IMR-90 (cell line): ENCODE results near the gene SLC44A5.

Experiments
- CEBPB ChIP-seq: IDR thresholded peaks from 2 replicates; pipeline ENCODE4 v1.6.1; 2012; ENCODE audit warnings: low read depth, low read length, improper control_type of control experiment
- POLR2A ChIP-seq: IDR thresholded peaks from 2 replicates; pipeline ENCODE4 v1.6.1; 2012; ENCODE audit warnings: mild to moderate bottlenecking, low read depth, low read length
- RFX5 ChIP-seq: IDR thresholded peaks from 2 replicates; pipeline ENCODE4 v1.8.0; 2012; ENCODE audit warnings: low read depth, mild to moderate bottlenecking, low read length, moderate library complexity
- TF ChIP-seq, protein P1 (sequence below): conservative IDR thresholded peaks from 2 replicates; pipeline ENCODE4 v1.5.1; 2012; ENCODE audit warnings: mild to moderate bottlenecking, low read depth, low read length, improper control_type of control experiment
- TF ChIP-seq, protein P2 (sequence below): fragments of 150-350 bp; IDR thresholded peaks from 2 replicates; pipeline ENCODE4 v1.6.1; 2017; ENCODE audit warnings: mild to moderate bottlenecking, antibody characterized with exemption, low read length, low read depth

DNA sequence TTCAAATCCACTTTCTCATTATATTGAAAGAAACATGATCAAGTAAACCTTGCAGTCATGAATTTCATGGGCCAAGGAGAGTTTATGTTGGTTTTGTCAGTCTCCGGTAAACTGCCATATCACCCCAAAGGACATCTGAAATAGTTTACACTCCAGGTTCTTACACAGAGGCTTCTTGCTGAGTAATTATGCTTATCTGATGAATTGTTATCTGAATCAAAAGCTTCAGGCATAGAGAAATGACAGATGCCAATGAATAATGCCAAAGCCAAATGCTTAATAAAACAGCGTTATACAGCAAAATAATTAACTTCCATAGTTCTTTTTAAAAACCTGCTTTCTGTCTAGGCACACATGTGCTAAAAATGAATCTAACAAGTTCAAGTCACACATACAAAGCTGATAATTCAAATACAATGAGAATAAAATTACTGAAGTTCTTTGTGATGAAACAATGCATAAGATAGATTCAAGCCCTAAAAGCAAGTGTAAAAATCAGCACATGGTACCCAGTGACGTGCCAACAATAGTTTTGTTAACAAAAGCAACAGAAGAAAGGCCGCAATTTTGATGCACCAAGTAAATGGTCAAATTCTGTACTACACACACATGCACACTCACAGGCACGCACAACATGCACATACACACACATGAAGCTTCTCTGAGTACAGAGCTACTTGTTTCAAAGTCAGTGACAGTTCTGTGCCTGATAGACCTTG lies 109.2 kb downstream of the SLC44A5 start:
- TF ChIP-seq RFX5 (no peak), POLR2A (no peak), CEBPB (no peak)
- TF ChIP-seq, protein P1, sequence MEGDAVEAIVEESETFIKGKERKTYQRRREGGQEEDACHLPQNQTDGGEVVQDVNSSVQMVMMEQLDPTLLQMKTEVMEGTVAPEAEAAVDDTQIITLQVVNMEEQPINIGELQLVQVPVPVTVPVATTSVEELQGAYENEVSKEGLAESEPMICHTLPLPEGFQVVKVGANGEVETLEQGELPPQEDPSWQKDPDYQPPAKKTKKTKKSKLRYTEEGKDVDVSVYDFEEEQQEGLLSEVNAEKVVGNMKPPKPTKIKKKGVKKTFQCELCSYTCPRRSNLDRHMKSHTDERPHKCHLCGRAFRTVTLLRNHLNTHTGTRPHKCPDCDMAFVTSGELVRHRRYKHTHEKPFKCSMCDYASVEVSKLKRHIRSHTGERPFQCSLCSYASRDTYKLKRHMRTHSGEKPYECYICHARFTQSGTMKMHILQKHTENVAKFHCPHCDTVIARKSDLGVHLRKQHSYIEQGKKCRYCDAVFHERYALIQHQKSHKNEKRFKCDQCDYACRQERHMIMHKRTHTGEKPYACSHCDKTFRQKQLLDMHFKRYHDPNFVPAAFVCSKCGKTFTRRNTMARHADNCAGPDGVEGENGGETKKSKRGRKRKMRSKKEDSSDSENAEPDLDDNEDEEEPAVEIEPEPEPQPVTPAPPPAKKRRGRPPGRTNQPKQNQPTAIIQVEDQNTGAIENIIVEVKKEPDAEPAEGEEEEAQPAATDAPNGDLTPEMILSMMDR: no peak
- TF ChIP-seq, protein P2, sequence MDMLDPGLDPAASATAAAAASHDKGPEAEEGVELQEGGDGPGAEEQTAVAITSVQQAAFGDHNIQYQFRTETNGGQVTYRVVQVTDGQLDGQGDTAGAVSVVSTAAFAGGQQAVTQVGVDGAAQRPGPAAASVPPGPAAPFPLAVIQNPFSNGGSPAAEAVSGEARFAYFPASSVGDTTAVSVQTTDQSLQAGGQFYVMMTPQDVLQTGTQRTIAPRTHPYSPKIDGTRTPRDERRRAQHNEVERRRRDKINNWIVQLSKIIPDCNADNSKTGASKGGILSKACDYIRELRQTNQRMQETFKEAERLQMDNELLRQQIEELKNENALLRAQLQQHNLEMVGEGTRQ: no peak
